HG03139 (cell line): ENCODE measurements around the gene RASL11B.

Source experiments
- ATAC-seq: cut with Tn5 transposase; IDR thresholded peaks from one replicate; pipeline ENCODE4 v1.9.1; 2021; ENCODE audit not compliant: unreplicated experiment

RASL11B gene

GRCh38 chr4:52911684-52912294 lies 49.7 kb downstream of the RASL11B start:
- ATAC-seq = peak; percentile 76

DNA sequence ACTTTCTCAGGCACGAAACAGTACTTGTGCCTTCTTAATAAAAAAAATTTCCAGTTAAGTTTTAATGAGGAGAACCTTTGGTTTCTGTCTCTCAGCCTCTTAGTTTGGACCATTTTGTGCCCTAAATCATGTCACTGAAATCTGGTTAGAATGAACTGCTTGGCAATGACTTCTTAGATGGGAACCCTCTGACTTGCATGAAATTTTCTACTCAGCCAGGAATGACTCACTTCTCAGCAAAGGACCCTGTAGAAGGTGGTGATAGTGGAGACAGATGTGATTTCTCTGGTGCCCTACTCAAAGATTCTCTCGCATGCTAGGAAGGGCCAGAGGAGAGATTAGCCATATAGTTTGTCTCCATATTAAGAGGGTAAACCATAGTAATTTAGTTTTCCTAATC lies 50.5 kb downstream of the RASL11B start:
- no peak for ATAC-seq

DNA sequence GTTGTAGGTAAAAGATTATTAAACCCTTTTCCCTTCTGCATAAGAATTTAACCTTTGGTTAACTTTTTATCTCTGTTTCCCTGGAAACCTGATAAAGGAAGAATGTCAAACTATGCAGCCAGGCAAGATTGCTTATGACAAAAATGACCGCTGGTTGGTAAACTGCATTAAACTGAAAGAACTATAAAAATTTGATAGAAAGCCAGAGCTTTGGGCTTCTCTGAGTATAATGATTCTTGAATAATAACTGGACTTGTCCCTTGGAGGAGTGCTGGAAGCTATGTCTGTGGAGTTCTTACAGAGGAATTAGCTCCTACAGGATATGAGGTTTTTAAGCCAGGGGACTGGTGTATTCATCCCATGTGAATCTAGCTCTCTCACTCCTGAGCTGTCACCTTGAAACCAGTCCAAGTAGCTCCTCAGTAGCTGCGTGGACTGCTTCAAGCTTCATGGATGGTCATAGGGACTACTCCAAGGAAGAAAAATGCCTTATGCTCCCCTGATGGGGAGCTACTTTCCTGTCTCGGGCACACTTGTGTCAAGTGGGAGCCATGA lies 52.0 kb downstream of the RASL11B start:
- ATAC-seq = no peak

GRCh38 chr4:52915191-52915590 lies 53.1 kb downstream of the RASL11B start:
- ATAC-seq = no peak

DNA sequence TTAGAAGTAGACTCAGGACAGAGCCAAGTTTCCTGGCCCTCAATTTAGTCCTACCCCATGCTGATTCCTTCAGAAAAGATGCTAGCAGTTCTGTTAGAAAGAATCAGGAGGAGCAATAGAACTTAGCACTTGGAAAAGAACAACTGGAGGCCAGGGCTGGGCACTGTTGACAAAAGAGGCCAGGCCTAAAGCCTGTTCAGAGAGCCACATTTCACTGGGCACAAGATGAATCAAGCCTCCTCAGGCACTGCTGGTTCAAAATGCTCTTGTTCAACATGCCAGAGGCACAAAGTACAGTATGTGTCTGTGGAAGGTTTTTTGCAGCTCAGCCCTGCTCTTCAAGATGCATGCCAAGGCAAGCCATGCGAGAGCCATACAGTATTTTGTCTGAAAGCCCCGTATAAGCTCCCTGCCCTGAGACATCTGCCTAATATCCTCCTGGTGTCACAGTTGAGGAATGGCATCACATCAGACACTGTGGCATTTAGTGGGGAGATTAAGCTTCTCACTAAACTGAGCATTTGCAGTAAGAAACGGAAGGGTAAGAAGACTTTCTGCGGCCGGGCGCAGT lies 53.7 kb downstream of the RASL11B start:
- ATAC-seq = no peak
